Left lung (tissue), 10 donors: ENCODE results near the gene PDLIM5. TPM values are rescaled to one million over a fixed set of nuclear protein-coding genes. Genes with fewer than 3 reads are reported as not detected.

ENCODE experiments used
- ATAC-seq: fragments of 200-7000 bp; cut with Tn5 transposase; one replicate; pipeline ENCODE4 v1.9.1; 2020; ENCODE audit warnings: moderate library complexity
- DNase-seq, 4 donors: peaks; one replicate each; pipeline ENCODE4 v3.0.0-alpha.2; 2013 to 2020
- H3K27ac ChIP-seq, 2 donors: fragments of 200-600 bp; sonication (generic) in 1 of 2; one replicate each; pipeline versions ENCODE4 v1.5.0 to v1.8.0; 2020 to 2021
- H3K27me3 ChIP-seq, 2 donors: fragments of 200-600 bp; sonication (generic) in 1 of 2; one replicate each; pipeline versions ENCODE4 v1.5.0 to v1.8.0; 2020 to 2021
- H3K36me3 ChIP-seq, 2 donors: fragments of 200-600 bp; sonication (generic) in 1 of 2; one replicate each; pipeline versions ENCODE4 v1.5.0 to v1.8.0; 2020 to 2021
- H3K4me1 ChIP-seq, 2 donors: fragments of 200-600 bp; one replicate each; pipeline ENCODE4 v1.8.0; 2021
- H3K4me3 ChIP-seq, 2 donors: fragments of 200-600 bp; sonication (generic) in 1 of 2; one replicate each; pipeline versions ENCODE4 v1.5.0 to v1.8.0; 2020 to 2021; ENCODE audit warnings: mild to moderate bottlenecking in 1 of 2
- H3K9me3 ChIP-seq, 2 donors: fragments of 200-600 bp; sonication (generic) in 1 of 2; one replicate each; pipeline versions ENCODE4 v1.5.0 to v1.8.0; 2020 to 2021
- CTCF ChIP-seq, 2 donors: fragments of 200-600 bp; sonication (generic) in 1 of 2; IDR thresholded peaks; one replicate each; pipeline versions ENCODE4 v1.5.0 to v1.8.0; 2021; ENCODE audit warnings: antibody characterized with exemption in 2 of 2
- intact Hi-C, 2 donors: fragments of 100-400 bp; cut with DNase I; formaldehyde crosslinking; loops; one replicate each; pipeline versions ENCODE4 v1.11.2 to v1.14.2; 2022
- polyA plus RNA-seq, 6 donors: library from polyadenylated mRNA; unstranded; fragments of 120-200 nt; gene quantifications; one replicate each; pipeline ENCODE4 v1.2.1, GENCODE V29; 2013; ENCODE audit not compliant: insufficient read length in 6 of 6
- total RNA-seq, 2 donors: library from RNA; stranded (reverse); fragmentation: NEBNext Ultra II Directional; extraction: Animal tissue kit (Norgen Biotek cat#: 25700); gene quantifications; one replicate each; pipeline ENCODE4 v1.2.1, GENCODE V29; 2021
- donor health status: DM: no; HTN: yes; CAD: no.
- donor health status: DM: no; HTN: no; CAD: no.

PDLIM5 gene
- total and polyA plus RNA-seq, 8 donors: 18.3 to 105 (median 20.3) TPM

DNA sequence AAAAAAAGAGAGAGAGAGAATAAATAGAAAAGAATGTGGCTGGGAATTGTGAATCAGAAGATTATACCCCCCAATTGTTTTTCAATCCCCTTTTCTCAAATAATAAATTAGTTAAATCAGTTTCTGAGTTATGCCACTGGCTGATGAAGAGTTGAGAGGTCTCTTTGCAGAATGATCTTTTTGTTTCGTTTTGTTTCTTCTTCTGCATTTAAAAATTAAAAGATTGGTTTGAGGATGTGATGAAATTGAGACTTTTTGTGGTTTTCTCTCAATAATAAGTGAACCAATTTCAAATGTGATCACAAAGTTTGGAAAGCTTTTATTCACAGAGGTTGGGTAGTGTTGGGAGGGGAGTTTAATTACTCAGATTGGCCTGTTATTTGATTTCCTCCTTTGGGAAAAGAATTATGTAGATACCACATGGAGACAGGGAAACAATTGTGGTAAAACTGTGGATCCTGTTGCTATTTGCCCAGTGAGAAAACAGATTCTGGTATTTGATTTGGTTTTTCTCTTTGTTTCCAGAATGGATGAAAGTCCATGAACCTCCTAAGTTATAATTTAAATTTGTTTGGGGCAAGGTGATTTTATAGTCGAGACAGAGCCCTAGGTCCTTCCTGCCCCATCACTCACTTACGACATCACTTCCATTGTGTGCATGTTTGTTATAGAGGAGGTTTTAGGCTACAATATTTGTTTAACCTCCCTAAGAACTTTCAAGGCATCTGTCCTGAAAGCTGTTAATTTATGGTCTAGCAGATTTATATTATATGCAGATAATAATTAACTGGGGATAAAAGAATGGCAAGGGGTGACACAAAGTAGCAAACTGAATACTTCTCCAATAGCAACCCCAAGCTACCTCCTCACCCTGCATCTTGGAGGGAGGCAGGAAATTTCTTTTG is 214.0 kb downstream of the PDLIM5 start:
- Histone ChIP-seq H3K36me3 (peaks cover 0 to 54% of the 10 kb centered on the region in 2 donors), H3K27me3 (no peaks in the 10 kb centered on the region), H3K4me3 (no peak overlapping the region), H3K4me1 (no peaks in the 10 kb centered on the region), H3K27ac (no peak overlapping the region), H3K9me3 (no peaks in the 10 kb centered on the region)
- ATAC-seq (no peak), DNase-seq (no peak)
- intact Hi-C loops: no loop called here
- TF ChIP-seq CTCF (IDR thresholded peaks at IDR 0.05): no peak

DNA sequence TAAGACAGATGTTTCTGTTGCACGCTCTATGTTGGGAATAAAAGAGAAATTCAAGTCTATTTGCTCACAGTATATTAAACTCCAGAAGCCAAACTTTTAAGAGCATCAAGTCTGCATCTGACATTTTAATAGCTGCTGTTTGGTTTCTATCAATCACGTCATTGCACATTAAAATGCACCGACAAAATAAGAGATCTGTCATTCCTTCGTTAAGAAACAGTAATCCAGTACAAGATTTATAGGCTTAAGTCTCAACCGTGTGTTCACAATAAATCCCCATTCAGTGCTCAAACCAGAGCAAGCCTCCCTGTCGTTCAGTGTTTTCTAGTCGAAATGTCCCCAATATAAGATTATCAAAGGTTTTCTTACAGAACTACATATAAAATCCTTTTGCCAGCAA is 217.0 kb downstream of the PDLIM5 start:
- intact Hi-C loops: no loop called here
- Histone ChIP-seq H3K4me1 (no peaks in the 10 kb centered on the region), H3K4me3 (no peak overlapping the region), H3K27me3 (no peaks in the 10 kb centered on the region), H3K27ac (no peak overlapping the region), H3K36me3 (peaks cover 0 to 25% of the 10 kb centered on the region in 2 donors), H3K9me3 (no peaks in the 10 kb centered on the region)
- no peak for TF ChIP-seq CTCF (IDR thresholded peaks at IDR 0.05)
- ATAC-seq (no peak), DNase-seq (no peak)

GRCh38 chr4:94669672-94670664 is 218.2 kb downstream of the PDLIM5 start:
- no peak for TF ChIP-seq CTCF (IDR thresholded peaks at IDR 0.05)
- intact Hi-C loops: no loop called here
- Histone ChIP-seq H3K9me3 (no peaks in the 10 kb centered on the region), H3K4me3 (no peak overlapping the region), H3K4me1 (no peaks in the 10 kb centered on the region), H3K27ac (no peak overlapping the region), H3K36me3 (peaks cover 0 to 13% of the 10 kb centered on the region in 2 donors), H3K27me3 (no peaks in the 10 kb centered on the region)
- DNase-seq (no peak), ATAC-seq (no peak)

DNA sequence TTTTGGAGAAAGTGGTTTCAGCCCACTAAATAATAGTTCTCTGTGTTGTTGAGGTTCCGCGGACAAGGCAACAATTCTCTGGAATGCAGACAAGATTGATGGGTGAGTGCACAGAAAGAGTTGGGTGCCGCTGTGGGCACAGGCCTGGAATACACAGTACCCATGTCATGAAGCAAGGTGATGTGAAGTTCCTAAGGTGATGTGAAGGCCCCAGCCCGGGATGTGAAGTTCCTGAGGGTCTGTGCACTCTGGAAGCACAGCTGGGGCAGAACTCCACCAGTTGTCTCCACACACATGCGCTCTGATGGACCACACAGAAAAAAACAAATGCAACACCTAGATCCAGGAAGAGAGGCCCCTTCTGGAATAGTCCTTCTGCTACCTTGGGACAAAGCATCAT is 219.4 kb downstream of the PDLIM5 start:
- H3K9me3 ChIP-seq: no peaks in the 10 kb centered on the region
- H3K27ac ChIP-seq: no peak overlapping the region
- no peak for DNase-seq
- ATAC-seq: no peak
- no peaks in the 10 kb centered on the region for H3K4me1 ChIP-seq
- no peak for TF ChIP-seq CTCF (IDR thresholded peaks at IDR 0.05)
- H3K27me3 ChIP-seq: no peaks in the 10 kb centered on the region
- peaks cover 0 to 1% of the 10 kb centered on the region in 2 donors for H3K36me3 ChIP-seq
- no peak overlapping the region for H3K4me3 ChIP-seq
- intact Hi-C loops: no loop called here

- H3K36me3 ChIP-seq: no peaks in the 10 kb centered on the region
- ATAC-seq (no peak), DNase-seq (no peak)
- no peak overlapping the region for H3K27ac ChIP-seq
- H3K4me1 ChIP-seq: no peaks in the 10 kb centered on the region
- no peaks in the 10 kb centered on the region for H3K27me3 ChIP-seq
- H3K9me3 ChIP-seq: no peaks in the 10 kb centered on the region
- no peak overlapping the region for H3K4me3 ChIP-seq
- TF ChIP-seq CTCF (IDR thresholded peaks at IDR 0.05): no peak
- intact Hi-C loops: no loop called here
Measured at GRCh38 chr4:94673961-94674360, 222.2 kb downstream of the PDLIM5 start.
